Loucy (cell line): Measurements from ENCODE around the gene MS4A10.
"Not testable (repeated sequence)": the region's sequence is repeated elsewhere in the genome, so short reads cannot be mapped to it uniquely, and the experiment has no call there.

ENCODE experiments used
- CTCF ChIP-seq: fragments of 200-600 bp; sonication (generic); conservative IDR thresholded peaks from 2 replicates; pipeline ENCODE4 v1.5.1; 2014; ENCODE audit warnings: mild to moderate bottlenecking, antibody characterized with exemption, low read length
- EZH2phosphoT487 ChIP-seq: fragments of 200-600 bp; IDR thresholded peaks from 2 replicates; pipeline ENCODE4 v1.6.1; 2018; ENCODE audit warnings: antibody characterized with exemption, mild to moderate bottlenecking, moderate library complexity, borderline replicate concordance

GRCh38 chr11:60758671-60759070 lies 26.5 kb upstream of the MS4A10 start:
- TF ChIP-seq CTCF, EZH2phosphoT487: not testable (repeated sequence)
